HepG2 (cell line): ENCODE data around the gene CCBE1. TPM values are rescaled to one million over a fixed set of nuclear protein-coding genes. Genes with fewer than 3 reads are reported as not detected.

Source experiments
- CREM ChIP-seq, 2 experiments: sonication (generic) in 1 of 2; formaldehyde crosslinking in 1 of 2; IDR thresholded peaks; 2 replicates each; pipeline versions ENCODE4 v1.4.0 to v1.6.1; 2016 to 2020; ENCODE audit warnings: antibody characterized with exemption in 1 of 2, mild to moderate bottlenecking in 1 of 2, missing genetic modification reagents in 1 of 2
- NRL ChIP-seq: sonication (generic); formaldehyde crosslinking; IDR thresholded peaks from 2 replicates; pipeline ENCODE4 v1.5.0; 2020; ENCODE audit warnings: missing genetic modification reagents, mild to moderate bottlenecking, moderate library complexity, borderline replicate concordance
- POLR2AphosphoS2 ChIP-seq: IDR thresholded peaks from 2 replicates; pipeline ENCODE4 v1.6.1; 2011; ENCODE audit warnings: low read depth, low read length, improper control_type of control experiment
- RFX1 ChIP-seq: fragments of 450-650 bp; IDR thresholded peaks from 2 replicates; pipeline ENCODE4 v1.6.1; 2017
- ZNF550 ChIP-seq: sonication (generic); formaldehyde crosslinking; IDR thresholded peaks from 2 replicates; pipeline ENCODE4 v1.4.0; 2020; ENCODE audit warnings: mild to moderate bottlenecking, missing genetic modification reagents, borderline replicate concordance
- ZNF83 ChIP-seq: sonication (generic); formaldehyde crosslinking; IDR thresholded peaks from 2 replicates; pipeline ENCODE4 v1.4.0; 2020; ENCODE audit warnings: missing genetic modification reagents, mild to moderate bottlenecking, borderline replicate concordance
- ZNF841 ChIP-seq: sonication (generic); formaldehyde crosslinking; IDR thresholded peaks from 2 replicates; pipeline ENCODE4 v1.8.1; 2023; ENCODE audit warnings: missing genetic modification reagents, borderline replicate concordance
- polyA plus RNA-seq, 8 experiments: library from polyadenylated mRNA; depleted of rRNA in 3 of 8; stranded (reverse) in 7 of 8; unstranded in 1 of 8; fragments of >200 nt; fragmentation: Illumina TruSeq in 4 of 8; extraction: Trizol in 4 of 8; gene quantifications; 2 replicates each; pipeline versions ENCODE4 v1.2.1 to v1.2.3, GENCODE V29; 2011 to 2016; ENCODE audit warnings: low read depth in 4 of 8, missing spikeins in 1 of 8, mixed read lengths in 1 of 8; ENCODE audit not compliant: insufficient read depth in 1 of 8
- total RNA-seq, 5 experiments: library from RNA; depleted of rRNA; stranded (reverse); fragments of >200 nt; fragmentation: Illumina TruSeq; extraction: Trizol; gene quantifications; 2 replicates each; pipeline ENCODE4 v1.2.3, GENCODE V29; 2016; ENCODE audit warnings: low read depth in 1 of 5
- TF ChIP-seq, protein P1 (sequence below): sonication (generic); formaldehyde crosslinking; IDR thresholded peaks from 2 replicates; pipeline ENCODE4 v1.5.0; 2020; ENCODE audit warnings: mild to moderate bottlenecking, missing genetic modification reagents, borderline replicate concordance

CCBE1 gene
- total and polyA plus RNA-seq, 2 of the 13 experiments (the other 11 are each of a cell fraction or from before 2014, with no cell fraction given): not detected

DNA sequence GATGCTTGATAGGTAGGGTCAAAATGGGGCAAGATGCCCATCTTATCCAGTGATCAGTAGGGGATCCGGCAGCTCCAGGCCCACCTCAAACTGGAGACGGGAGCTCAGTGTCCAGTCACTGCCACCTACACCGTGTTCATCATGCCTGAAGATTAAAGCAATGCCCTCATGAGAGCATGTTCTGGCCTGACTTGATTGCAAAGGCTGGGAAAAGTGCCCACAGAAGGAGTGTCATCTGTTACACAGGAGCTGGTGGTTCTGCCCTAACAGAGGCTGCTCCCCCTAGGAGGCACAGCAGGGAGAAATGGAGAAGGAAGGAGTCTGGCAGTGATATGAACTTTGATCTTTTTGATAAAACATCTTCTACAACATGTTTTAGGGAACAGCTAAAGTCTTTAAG lies 92.3 kb downstream of the CCBE1 start (continued):
- TF ChIP-seq, protein P1, sequence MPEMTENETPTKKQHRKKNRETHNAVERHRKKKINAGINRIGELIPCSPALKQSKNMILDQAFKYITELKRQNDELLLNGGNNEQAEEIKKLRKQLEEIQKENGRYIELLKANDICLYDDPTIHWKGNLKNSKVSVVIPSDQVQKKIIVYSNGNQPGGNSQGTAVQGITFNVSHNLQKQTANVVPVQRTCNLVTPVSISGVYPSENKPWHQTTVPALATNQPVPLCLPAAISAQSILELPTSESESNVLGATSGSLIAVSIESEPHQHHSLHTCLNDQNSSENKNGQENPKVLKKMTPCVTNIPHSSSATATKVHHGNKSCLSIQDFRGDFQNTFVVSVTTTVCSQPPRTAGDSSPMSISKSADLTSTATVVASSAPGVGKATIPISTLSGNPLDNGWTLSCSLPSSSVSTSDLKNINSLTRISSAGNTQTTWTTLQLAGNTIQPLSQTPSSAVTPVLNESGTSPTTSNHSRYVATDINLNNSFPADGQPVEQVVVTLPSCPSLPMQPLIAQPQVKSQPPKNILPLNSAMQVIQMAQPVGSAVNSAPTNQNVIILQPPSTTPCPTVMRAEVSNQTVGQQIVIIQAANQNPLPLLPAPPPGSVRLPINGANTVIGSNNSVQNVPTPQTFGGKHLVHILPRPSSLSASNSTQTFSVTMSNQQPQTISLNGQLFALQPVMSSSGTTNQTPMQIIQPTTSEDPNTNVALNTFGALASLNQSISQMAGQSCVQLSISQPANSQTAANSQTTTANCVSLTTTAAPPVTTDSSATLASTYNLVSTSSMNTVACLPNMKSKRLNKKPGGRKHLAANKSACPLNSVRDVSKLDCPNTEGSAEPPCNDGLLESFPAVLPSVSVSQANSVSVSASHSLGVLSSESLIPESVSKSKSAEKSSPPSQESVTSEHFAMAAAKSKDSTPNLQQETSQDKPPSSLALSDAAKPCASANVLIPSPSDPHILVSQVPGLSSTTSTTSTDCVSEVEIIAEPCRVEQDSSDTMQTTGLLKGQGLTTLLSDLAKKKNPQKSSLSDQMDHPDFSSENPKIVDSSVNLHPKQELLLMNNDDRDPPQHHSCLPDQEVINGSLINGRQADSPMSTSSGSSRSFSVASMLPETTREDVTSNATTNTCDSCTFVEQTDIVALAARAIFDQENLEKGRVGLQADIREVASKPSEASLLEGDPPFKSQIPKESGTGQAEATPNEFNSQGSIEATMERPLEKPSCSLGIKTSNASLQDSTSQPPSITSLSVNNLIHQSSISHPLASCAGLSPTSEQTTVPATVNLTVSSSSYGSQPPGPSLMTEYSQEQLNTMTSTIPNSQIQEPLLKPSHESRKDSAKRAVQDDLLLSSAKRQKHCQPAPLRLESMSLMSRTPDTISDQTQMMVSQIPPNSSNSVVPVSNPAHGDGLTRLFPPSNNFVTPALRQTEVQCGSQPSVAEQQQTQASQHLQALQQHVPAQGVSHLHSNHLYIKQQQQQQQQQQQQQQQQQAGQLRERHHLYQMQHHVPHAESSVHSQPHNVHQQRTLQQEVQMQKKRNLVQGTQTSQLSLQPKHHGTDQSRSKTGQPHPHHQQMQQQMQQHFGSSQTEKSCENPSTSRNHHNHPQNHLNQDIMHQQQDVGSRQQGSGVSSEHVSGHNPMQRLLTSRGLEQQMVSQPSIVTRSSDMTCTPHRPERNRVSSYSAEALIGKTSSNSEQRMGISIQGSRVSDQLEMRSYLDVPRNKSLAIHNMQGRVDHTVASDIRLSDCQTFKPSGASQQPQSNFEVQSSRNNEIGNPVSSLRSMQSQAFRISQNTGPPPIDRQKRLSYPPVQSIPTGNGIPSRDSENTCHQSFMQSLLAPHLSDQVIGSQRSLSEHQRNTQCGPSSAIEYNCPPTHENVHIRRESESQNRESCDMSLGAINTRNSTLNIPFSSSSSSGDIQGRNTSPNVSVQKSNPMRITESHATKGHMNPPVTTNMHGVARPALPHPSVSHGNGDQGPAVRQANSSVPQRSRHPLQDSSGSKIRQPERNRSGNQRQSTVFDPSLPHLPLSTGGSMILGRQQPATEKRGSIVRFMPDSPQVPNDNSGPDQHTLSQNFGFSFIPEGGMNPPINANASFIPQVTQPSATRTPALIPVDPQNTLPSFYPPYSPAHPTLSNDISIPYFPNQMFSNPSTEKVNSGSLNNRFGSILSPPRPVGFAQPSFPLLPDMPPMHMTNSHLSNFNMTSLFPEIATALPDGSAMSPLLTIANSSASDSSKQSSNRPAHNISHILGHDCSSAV: no peak
- TF ChIP-seq ZNF550 (CRISPR knock-in tag) (no peak), RFX1 (no peak), POLR2AphosphoS2 (no peak), ZNF841 (CRISPR knock-in tag) (no peak), NRL (CRISPR knock-in tag) (no peak), ZNF83 (CRISPR knock-in tag) (no peak), CREM (IDR thresholded peaks at IDR 0.05) (no peak), CREM (CRISPR knock-in tag; IDR thresholded peaks at IDR 0.05) (no peak)
